GM12878 (cell line): ENCODE results near the gene PLCB4. TPM values are rescaled to one million over a fixed set of nuclear protein-coding genes. Genes with fewer than 3 reads are reported as not detected.

Experiments
- ATAC-seq: fragments of 200-7000 bp; cut with Tn5 transposase; 3 replicates; pipeline ENCODE4 v1.9.1; 2020; ENCODE audit warnings: mild to moderate bottlenecking, moderate library complexity
- BruUV-seq: library from RNA; stranded (reverse); fragments of 400-500 nt; replicated peaks from 2 replicates; lab custom pipeline; 2021; lab: Mats Ljungman, UMichigan
- CTCF ChIA-PET: fragments of 300-600 bp; sonication (Branson Sonifier 250); formaldehyde crosslinking; extraction: SDS; loops from one replicate; lab custom pipeline; 2021; ENCODE audit warnings: inconsistent platforms; lab: Yijun Ruan, JAX
- POLR2A ChIA-PET: fragments of 350-600 bp; formaldehyde crosslinking; extraction: SDS; loops from one replicate; lab custom pipeline; 2021; ENCODE audit warnings: inconsistent platforms; lab: Charles Lee
- RAD21 ChIA-PET: fragments of 300-600 bp; sonication (Branson Sonifier 250); formaldehyde crosslinking; loops from one replicate; lab custom pipeline; 2023; ENCODE audit warnings: antibody characterized with exemption; ENCODE audit not compliant: unreplicated experiment; lab: Charles Lee
- SMC1A ChIA-PET: fragments of 300-600 bp; sonication (Branson Sonifier 250); formaldehyde crosslinking; loops from one replicate; lab custom pipeline; 2023; ENCODE audit not compliant: unreplicated experiment, uncharacterized antibody; lab: Charles Lee
- DNase-seq: peaks from one replicate; pipeline ENCODE4 v3.0.0-alpha.2; 2011; ENCODE audit warnings: low read depth, low spot score
- FAIRE-seq: peaks from 3 replicates; lab custom pipeline; 2011; peaks lifted over from hg19 to GRCh38; lab: Jason Lieb, UNC
- H2AFZ ChIP-seq: 2 replicates; pipeline ENCODE4 v1.6.0; 2011; ENCODE audit warnings: low read depth, low read length, control low read depth; ENCODE audit not compliant: control insufficient read depth
- H3K27ac ChIP-seq: 2 replicates; pipeline ENCODE4 v1.5.1; 2011; ENCODE audit warnings: control low read depth; ENCODE audit not compliant: control insufficient read depth, insufficient read depth
- H3K27me3 ChIP-seq, 2 experiments: replicated peaks in 1 of 2; 2 replicates each; pipeline versions ENCODE4 v1.6.0 to v1.6.1; 2011; ENCODE audit warnings: low read length in 1 of 2; ENCODE audit not compliant: control insufficient read depth in 2 of 2, insufficient read depth in 2 of 2
- H3K36me3 ChIP-seq, 2 experiments: 2 replicates each; pipeline ENCODE4 v1.5.1; 2011; ENCODE audit warnings: low read length in 1 of 2; ENCODE audit not compliant: control insufficient read depth in 2 of 2, insufficient read depth in 2 of 2
- H3K4me1 ChIP-seq: 2 replicates; pipeline ENCODE4 v1.6.1; 2011; ENCODE audit warnings: mild to moderate bottlenecking, low read length, moderate library complexity, mixed read lengths; ENCODE audit not compliant: control insufficient read depth, insufficient read depth
- H3K4me2 ChIP-seq: 2 replicates; pipeline ENCODE4 v1.6.0; 2011; ENCODE audit warnings: control low read depth; ENCODE audit not compliant: control insufficient read depth, insufficient read depth
- H3K4me3 ChIP-seq: fragments of 200-600 bp; sonication (generic); 2 replicates; pipeline ENCODE4 v1.5.1; 2016
- H3K79me2 ChIP-seq: 2 replicates; pipeline ENCODE4 v1.6.0; 2011; ENCODE audit warnings: low read length; ENCODE audit not compliant: control insufficient read depth, insufficient read depth
- H3K9ac ChIP-seq: 2 replicates; pipeline ENCODE4 v1.8.0; 2011; ENCODE audit warnings: low read length, control low read depth, mixed read lengths; ENCODE audit not compliant: control insufficient read depth, insufficient read depth
- H3K9me3 ChIP-seq: replicated peaks from 3 replicates; pipeline ENCODE4 v1.5.1; 2011; ENCODE audit warnings: mild to moderate bottlenecking, low read length; ENCODE audit not compliant: control insufficient read depth, insufficient read depth
- H4K20me1 ChIP-seq: 2 replicates; pipeline ENCODE4 v1.6.0; 2011; ENCODE audit not compliant: control insufficient read depth, insufficient read depth
- ATF2 ChIP-seq: IDR thresholded peaks from 2 replicates; pipeline ENCODE4 v1.6.1; 2012; ENCODE audit warnings: low read length, inconsistent platforms
- BHLHE40 ChIP-seq, 2 experiments: fragments of 450-650 bp in 1 of 2; IDR thresholded peaks; 2 replicates each; pipeline ENCODE4 v1.6.1; 2011 to 2017; ENCODE audit warnings: low read depth in 2 of 2, borderline replicate concordance in 1 of 2, improper control_type of control experiment in 1 of 2, low read length in 1 of 2, mild to moderate bottlenecking in 1 of 2
- EGR1 ChIP-seq, 2 experiments: IDR thresholded peaks; 1 replicate in 1 of 2; 2 replicates in 1 of 2; pipeline ENCODE4 v1.6.1; 2011 to 2012; ENCODE audit warnings: low read depth in 2 of 2, low read length in 2 of 2, borderline replicate concordance in 1 of 2, mild to moderate bottlenecking in 1 of 2, moderate library complexity in 1 of 2
- ETV6 ChIP-seq, 2 experiments: fragments of 450-650 bp in 1 of 2; IDR thresholded peaks in 1 of 2; conservative IDR thresholded peaks in 1 of 2; 2 replicates each; pipeline ENCODE4 v1.6.1; 2014; ENCODE audit warnings: antibody characterized with exemption in 1 of 2, borderline replicate concordance in 1 of 2, low read depth in 1 of 2, mild to moderate bottlenecking in 1 of 2, moderate library complexity in 1 of 2
- FOXK2 ChIP-seq: fragments of 450-650 bp; IDR thresholded peaks from 2 replicates; pipeline ENCODE4 v1.6.1; 2017; ENCODE audit warnings: mild to moderate bottlenecking, moderate library complexity
- MXI1 ChIP-seq: fragments of 150-350 bp; IDR thresholded peaks from 2 replicates; pipeline ENCODE4 v1.6.1; 2011; ENCODE audit warnings: low read depth, mild to moderate bottlenecking, inconsistent platforms, low read length, improper control_type of control experiment
- RAD21 ChIP-seq: IDR thresholded peaks from 2 replicates; pipeline ENCODE4 v1.6.1; 2011; ENCODE audit warnings: mild to moderate bottlenecking, low read depth, low read length, moderate library complexity; ENCODE audit not compliant: insufficient read depth
- RFX5 ChIP-seq: IDR thresholded peaks from 2 replicates; pipeline ENCODE4 v1.6.1; 2011; ENCODE audit warnings: low read depth, low read length, improper control_type of control experiment
- SIX5 ChIP-seq: IDR thresholded peaks from 2 replicates; pipeline ENCODE4 v1.6.1; 2011; ENCODE audit warnings: mild to moderate bottlenecking, low read depth, low read length, moderate library complexity; ENCODE audit not compliant: severe bottlenecking
- SMC3 ChIP-seq: IDR thresholded peaks from 2 replicates; pipeline ENCODE4 v1.6.1; 2011; ENCODE audit warnings: low read length, improper control_type of control experiment, borderline replicate concordance
- TCF3 ChIP-seq: IDR thresholded peaks from 2 replicates; pipeline ENCODE4 v1.6.1; 2012; ENCODE audit warnings: low read depth, mild to moderate bottlenecking, low read length, borderline replicate concordance; ENCODE audit not compliant: insufficient read depth
- ZBED1 ChIP-seq: IDR thresholded peaks from 2 replicates; pipeline ENCODE4 v1.6.1; 2016; ENCODE audit warnings: borderline replicate concordance
- ZBTB11 ChIP-seq: fragments of 450-650 bp; formaldehyde crosslinking; IDR thresholded peaks from 2 replicates; pipeline ENCODE4 v1.5.0; 2022; ENCODE audit warnings: mild to moderate bottlenecking, missing genetic modification characterization
- WGBS: methylation state at CpG from one replicate; pipeline ENCODE4 v1.1.6; 2016; ENCODE audit warnings: low lambda C conversion rate; ENCODE audit not compliant: insufficient replicate concordance, insufficient coverage; ENCODE audit errors: missing lambda C conversion rate; 5-methylcytosine and 5-hydroxymethylcytosine counted together
- in situ Hi-C: fragments of 300-500 bp; cut with MboI; formaldehyde crosslinking; loops from 9 replicates; pipeline ENCODE4 v1.14.3; 2018; ENCODE audit warnings: mixed read lengths
- intact Hi-C: fragments of 100-400 bp; cut with micrococcal nuclease; formaldehyde crosslinking; loops from one replicate; pipeline ENCODE4 v1.14.2; 2022; ENCODE audit not compliant: unreplicated experiment
- polyA plus RNA-seq, 11 experiments: library from polyadenylated mRNA; depleted of rRNA in 4 of 11; unstranded in 6 of 11; stranded (reverse) in 5 of 11; fragments of >200 nt; fragmentation: Nextera tagmentation in 4 of 11; fragmentation: Illumina TruSeq in 1 of 11; extraction: Ambion mirVana in 4 of 11; extraction: Trizol in 1 of 11; gene quantifications; 1 replicate in 1 of 11; 2 replicates in 10 of 11; pipeline versions ENCODE4 v1.2.1 to v1.2.3, GENCODE V29; 2011 to 2016; ENCODE audit warnings: inconsistent platforms in 2 of 11, missing spikeins in 2 of 11, low read depth in 1 of 11
- total RNA-seq, 4 experiments: library from RNA; depleted of rRNA in 3 of 4; stranded (reverse); fragments of >200 nt in 3 of 4; fragmentation: Illumina TruSeq in 1 of 4; extraction: Trizol in 1 of 4; gene quantifications; 2 replicates each; pipeline versions ENCODE4 v1.2.1 to v1.2.3, GENCODE V29; 2013 to 2021

Gene PLCB4
- total and polyA plus RNA-seq, 10 of the 15 experiments (the other 5 are each of a cell fraction or from before 2014, with no cell fraction given): not detected

DNA sequence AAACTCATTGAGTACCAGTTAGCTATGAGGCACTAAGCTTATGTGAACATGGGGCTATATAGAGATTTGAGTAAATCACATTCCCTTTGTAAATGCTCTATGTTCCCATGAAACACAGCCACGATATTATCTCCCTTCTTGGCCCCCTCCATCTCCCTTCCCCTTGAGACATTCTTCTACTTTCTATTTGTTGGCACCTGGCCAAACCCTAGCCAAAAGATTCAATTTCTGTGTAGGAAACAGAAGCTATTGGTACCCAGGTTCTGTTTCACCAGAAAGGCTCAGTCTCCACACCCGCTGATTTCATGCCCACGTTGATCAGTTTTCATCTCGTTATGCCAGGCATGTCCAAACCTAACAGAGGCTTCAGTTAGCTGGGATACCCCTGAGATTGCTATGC lies 300.0 kb downstream of the PLCB4 start:
- H2AFZ ChIP-seq: no peak overlapping the region
- H3K4me1 ChIP-seq: no peaks in the 10 kb centered on the region
- no peak for DNase-seq
- no peak for TF ChIP-seq RFX5
- no peaks in the 10 kb centered on the region for H4K20me1 ChIP-seq
- peaks cover 1 to 3% of the 10 kb centered on the region in 2 experiments; a peak in 3 of 4 replicates for H3K27me3 ChIP-seq
- no peak overlapping the region for H3K4me2 ChIP-seq
- no peaks in the 10 kb centered on the region for H3K36me3 ChIP-seq
- CTCF ChIA-PET: no interaction called here
- RAD21 ChIA-PET: no interaction called here
- WGBS: 4% methylated on average over 4 of the region's 4 CpGs
- ATAC-seq: no peak
- no peak overlapping the region for H3K27ac ChIP-seq
- FAIRE-seq: no peak
- intact Hi-C loops: no loop called here
- no peaks in the 10 kb centered on the region for H3K9me3 ChIP-seq
- no peaks in the 10 kb centered on the region for H3K79me2 ChIP-seq
- no peak overlapping the region for H3K4me3 ChIP-seq
- in situ Hi-C loops: no loop called here
- no TSS peak for BruUV-seq
- POLR2A ChIA-PET: no interaction called here
- H3K9ac ChIP-seq: no peak overlapping the region
- SMC1A ChIA-PET: interaction anchor here (0.7 to 1.3 kb wide), 2 partner anchors 27 to 149 kb away, joined by 3 read pairs; no protein-coding TSS in a partner anchor

DNA sequence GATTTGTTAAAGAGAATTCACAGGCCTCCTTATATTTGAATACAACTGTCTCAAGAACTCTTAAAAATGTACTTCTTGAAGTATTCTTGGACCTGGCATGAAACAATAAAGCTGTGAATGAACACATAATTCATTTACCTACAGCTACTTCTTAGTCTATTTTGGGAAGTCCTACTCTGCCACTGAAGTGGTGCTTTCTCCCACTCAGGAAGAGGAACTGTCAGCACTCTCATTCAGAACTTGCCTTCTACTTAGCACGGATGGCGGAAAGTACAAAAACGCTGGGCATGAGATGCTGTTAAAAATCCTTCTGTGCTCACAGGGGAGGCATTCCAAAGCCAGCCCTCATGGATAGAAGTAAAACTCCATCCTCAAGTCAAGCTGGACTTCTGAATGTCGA lies 300.7 kb downstream of the PLCB4 start:
- Histone ChIP-seq H2AFZ (no peak overlapping the region), H3K27me3 (peaks cover 1 to 3% of the 10 kb centered on the region in 2 experiments; a peak in 3 of 4 replicates), H3K36me3 (no peaks in the 10 kb centered on the region), H3K4me2 (no peak overlapping the region), H4K20me1 (no peaks in the 10 kb centered on the region), H3K27ac (no peak overlapping the region), H3K4me3 (no peak overlapping the region), H3K9ac (no peak overlapping the region), H3K4me1 (no peaks in the 10 kb centered on the region), H3K9me3 (no peaks in the 10 kb centered on the region), H3K79me2 (no peaks in the 10 kb centered on the region)
- no peak for FAIRE-seq
- DNase-seq: no peak
- in situ Hi-C loops: no loop called here
- intact Hi-C loops: no loop called here
- BruUV-seq: no TSS peak
- ATAC-seq: no peak
- RAD21 ChIA-PET: no interaction called here
- 24% methylated on average over 4 of the region's 4 CpGs for WGBS
- SMC1A ChIA-PET: interaction anchor here (0.7 to 1.3 kb wide), 2 partner anchors 27 to 149 kb away, joined by 3 read pairs; no protein-coding TSS in a partner anchor
- CTCF ChIA-PET: no interaction called here
- POLR2A ChIA-PET: no interaction called here
- TF ChIP-seq BHLHE40 (IDR thresholded peaks at IDR 0.05; ENCODE audit: borderline replicate concordance in 1 of 2, low read depth in 2 of 2, low read length in 1 of 2) (no peak), ZBED1 (no peak), ATF2 (no peak), ETV6 (conservative IDR thresholded peaks at IDR 0.05 in 1 of 2, IDR thresholded peaks at IDR 0.05 in 1 of 2; ENCODE audit: borderline replicate concordance in 1 of 2, low read depth in 1 of 2) (no peak), EGR1 (IDR thresholded peaks at IDR 0.05; ENCODE audit: borderline replicate concordance in 1 of 2, low read depth in 2 of 2, low read length in 2 of 2) (no peak), FOXK2 (no peak), RAD21 (no peak), TCF3 (no peak), SIX5 (no peak), ZBTB11 (CRISPR knock-in tag) (no peak), MXI1 (no peak), SMC3 (no peak)
